SK-N-MC (cell line): ENCODE measurements around the gene ATP5ME.

ENCODE experiments used
- DNase-seq: peaks from one replicate; pipeline ENCODE4 v3.0.0-alpha.2; 2011; ENCODE audit warnings: low read depth, low spot score
- H3K27ac ChIP-seq: fragments of 200-600 bp; sonication (generic); 2 replicates; pipeline ENCODE4 v1.5.1; 2016; ENCODE audit warnings: mixed run types
- H3K36me3 ChIP-seq: fragments of 200-600 bp; sonication (generic); 2 replicates; pipeline ENCODE4 v1.6.1; 2017; ENCODE audit warnings: antibody characterized with exemption, low read length, mixed read lengths; ENCODE audit not compliant: insufficient read depth
- H3K4me3 ChIP-seq: fragments of 200-600 bp; sonication (generic); 2 replicates; pipeline ENCODE4 v1.5.1; 2016
- H3K9ac ChIP-seq: fragments of 200-600 bp; sonication (generic); 2 replicates; pipeline ENCODE4 v1.8.0; 2017; ENCODE audit warnings: mixed run types, mixed read lengths; ENCODE audit not compliant: insufficient read length
- H3K9me3 ChIP-seq: fragments of 200-600 bp; sonication (generic); 2 replicates; pipeline ENCODE4 v1.6.1; 2017; ENCODE audit warnings: low read depth, mild to moderate bottlenecking, antibody characterized with exemption, low read length, moderate library complexity, mixed read lengths
- EZH2 ChIP-seq: fragments of 200-600 bp; sonication (generic); IDR thresholded peaks from one replicate; pipeline ENCODE4 v1.6.1; 2017; ENCODE audit warnings: antibody characterized with exemption
- FOXP2 ChIP-seq: optimal IDR thresholded peaks from 2 replicates; pipeline ENCODE3; 2011; ENCODE audit warnings: mild to moderate bottlenecking, moderate library complexity; ENCODE audit not compliant: insufficient read depth; ENCODE audit errors: extremely low read length, control extremely low read depth
- POLR2AphosphoS5 ChIP-seq: IDR thresholded peaks from 2 replicates; pipeline ENCODE4 v1.6.1; 2012; ENCODE audit warnings: mild to moderate bottlenecking, low read depth, low read length, borderline replicate concordance

Gene ATP5ME, protein sequence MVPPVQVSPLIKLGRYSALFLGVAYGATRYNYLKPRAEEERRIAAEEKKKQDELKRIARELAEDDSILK

DNA sequence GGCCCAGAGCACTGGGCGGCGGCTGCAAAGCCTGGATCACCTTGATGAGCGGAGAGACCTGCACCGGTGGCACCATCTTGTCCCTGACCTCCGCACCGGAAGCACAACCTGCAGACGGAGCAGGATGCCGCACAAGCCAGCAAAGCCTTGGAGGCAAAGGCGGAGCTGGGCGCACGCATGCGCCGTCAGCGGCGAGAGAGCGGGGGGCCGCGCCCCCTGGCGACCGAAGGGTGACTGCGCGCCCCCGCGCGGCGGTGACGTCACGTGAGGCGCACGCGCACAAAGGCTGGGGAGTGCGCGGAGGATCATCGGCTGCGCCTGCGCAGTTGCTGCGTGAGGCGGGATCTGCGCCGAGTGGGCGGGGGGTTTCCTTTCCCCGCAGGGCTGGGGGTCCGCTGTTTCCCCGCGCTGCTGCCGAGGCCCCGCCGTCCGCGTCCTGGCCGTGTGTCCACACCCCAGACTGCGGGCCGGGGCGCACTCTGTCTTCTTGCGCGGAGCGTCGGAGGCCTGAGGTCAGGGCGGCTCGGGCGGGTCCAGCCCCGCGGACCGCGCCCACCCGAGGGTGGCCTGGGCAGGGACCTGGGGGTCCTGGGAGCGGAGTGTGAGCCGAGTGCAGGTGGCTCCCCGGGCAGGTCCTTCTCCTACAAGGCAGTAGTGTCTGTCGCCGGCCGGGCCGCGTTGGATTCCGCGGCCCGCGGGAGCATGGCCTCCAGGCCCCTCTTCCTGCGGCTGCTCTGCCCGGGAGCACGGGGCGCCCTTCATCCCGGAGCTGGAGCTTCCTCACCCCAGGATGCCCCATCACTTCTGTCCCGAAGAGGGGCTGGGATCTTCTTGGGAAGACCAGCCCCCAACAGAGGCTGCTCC lies at the start of gene ATP5ME, which contains the start of gene MYL5:
Gene ATP5ME, minus strand, starts transcription at position 105 of the 864 bp plus-strand sequence. Its CDS starts 29 bp downstream, at position 76.
Gene MYL5, plus strand, starts transcription at position 371 of the 864 bp plus-strand sequence. CDS start 3,485 bp downstream, outside the sequence.
- H3K9ac ChIP-seq = peak within 1 kb of the TSS; percentile 98
- H3K9me3 ChIP-seq = no peaks in the 10 kb centered on the region
- peak; percentile 87 for DNase-seq
- peak within 1 kb of the TSS; percentile 70 for H3K27ac ChIP-seq
- H3K4me3 ChIP-seq = peak within 1 kb of the TSS; percentile 97
- TF ChIP-seq EZH2 (no peak), FOXP2 (peak; percentile 88), POLR2AphosphoS5 (peak; percentile 86)
- peaks cover 26% of the 10 kb centered on the region for H3K36me3 ChIP-seq

DNA sequence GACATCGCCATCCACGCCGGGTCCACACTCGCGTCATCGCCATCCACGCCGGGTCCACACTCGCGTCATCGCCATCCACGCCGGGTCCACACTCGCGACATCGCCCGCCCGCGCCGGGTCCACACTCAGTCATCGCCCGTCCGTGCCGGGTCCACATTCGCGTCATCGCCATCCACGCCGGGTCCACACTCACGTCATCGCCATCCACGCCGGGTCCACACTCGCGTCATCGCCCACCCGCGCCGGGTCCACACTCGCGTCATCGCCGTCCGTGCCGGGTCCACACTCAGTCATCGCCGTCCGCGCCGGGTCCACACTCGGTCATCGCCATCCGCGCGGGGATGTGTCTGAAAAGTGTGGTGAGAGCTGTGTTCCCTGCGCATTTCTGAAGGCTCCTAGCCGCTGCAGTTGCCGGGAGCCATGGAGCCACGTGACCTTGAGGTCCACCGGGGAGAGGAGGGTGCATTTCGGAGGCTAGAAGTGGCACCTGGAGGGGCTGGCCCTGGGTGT lies 48.8 kb upstream of the ATP5ME start:
- Histone ChIP-seq H3K36me3 (peaks cover 14% of the 10 kb centered on the region; the same call in 1 of the 2 replicates), H3K9me3 (no peaks in the 10 kb centered on the region), H3K4me3 (no peak overlapping the region), H3K27ac (no peak overlapping the region), H3K9ac (no peak overlapping the region)
- no peak for DNase-seq
- TF ChIP-seq POLR2AphosphoS5 (no peak), FOXP2 (no peak), EZH2 (no peak)

DNA sequence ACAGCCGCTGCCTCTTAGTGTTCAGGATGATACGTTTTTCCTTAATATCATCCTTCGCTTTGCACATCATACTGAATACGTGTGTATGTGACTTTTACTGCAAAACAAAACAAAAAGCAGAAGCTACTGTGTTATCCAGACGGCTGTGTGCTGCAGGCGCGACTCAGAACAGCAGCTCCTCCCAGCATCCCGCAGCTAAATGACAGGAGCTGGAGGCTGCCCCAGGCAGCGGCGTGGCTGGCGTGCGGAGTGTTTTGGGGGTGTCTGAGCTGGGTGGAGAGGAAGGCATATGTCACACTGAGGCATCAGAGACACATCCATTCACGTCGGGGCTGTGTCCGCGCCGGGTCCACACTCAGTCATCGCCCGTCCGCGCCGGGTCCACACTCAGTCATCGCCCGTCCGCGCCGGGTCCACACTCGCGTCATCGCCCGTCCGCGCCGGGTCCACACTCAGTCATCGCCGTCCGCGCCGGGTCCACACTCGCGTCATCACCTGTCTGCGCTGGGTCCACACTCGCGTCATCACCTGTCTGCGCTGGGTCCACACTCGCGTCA lies 48.2 kb upstream of the ATP5ME start:
- no peak for DNase-seq
- Histone ChIP-seq H3K9me3 (no peaks in the 10 kb centered on the region), H3K36me3 (peaks cover 14% of the 10 kb centered on the region; the same call in 1 of the 2 replicates), H3K27ac (peak overlapping the region; percentile 90; the same call in 1 of the 2 replicates), H3K9ac (no peak overlapping the region), H3K4me3 (no peak overlapping the region)
- TF ChIP-seq FOXP2 (no peak), EZH2 (no peak), POLR2AphosphoS5 (no peak)

DNA sequence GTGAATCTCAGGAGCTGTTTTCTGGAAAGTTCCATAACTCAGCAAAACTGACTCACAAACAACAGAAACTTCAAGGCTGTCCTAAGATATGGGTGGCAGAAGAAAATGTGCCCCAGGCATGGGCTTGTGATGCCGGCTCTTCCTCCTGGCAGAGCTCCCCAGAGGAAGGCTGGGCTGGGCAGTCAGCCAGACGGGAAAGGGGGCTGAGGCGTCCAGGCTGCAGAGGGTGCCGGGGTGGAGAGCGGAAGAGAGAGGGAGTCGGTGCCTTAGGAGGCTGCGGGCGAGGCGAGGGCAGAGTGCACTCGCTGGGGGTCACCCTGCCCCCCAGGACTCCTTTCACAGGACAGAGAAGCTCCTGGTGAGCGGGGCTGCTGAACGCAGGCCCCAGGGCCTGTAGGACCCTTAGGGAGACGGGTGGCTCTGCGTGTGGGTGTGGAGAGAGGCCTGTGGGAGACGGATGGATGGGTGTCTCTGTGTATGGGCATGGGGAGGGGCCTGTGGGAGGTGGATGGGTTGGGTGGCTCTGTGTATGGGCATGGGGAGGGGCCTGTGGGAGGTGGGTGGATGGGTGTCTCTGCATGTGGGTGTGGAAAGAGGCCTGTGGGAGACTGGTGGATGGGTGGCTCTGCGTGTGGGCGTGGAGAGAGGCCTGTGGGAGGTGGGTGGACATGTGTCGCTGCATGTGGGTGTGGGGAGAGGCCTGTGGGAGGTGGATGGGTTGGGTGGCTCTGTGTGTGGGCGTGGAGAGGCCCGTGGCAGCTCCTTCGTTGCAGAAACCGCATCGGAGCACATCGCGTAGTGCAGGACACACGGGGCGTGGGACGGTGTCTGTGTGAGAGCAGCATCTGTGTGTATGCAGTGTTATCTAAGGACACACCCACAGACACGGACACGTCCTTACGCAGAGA lies 47.4 kb upstream of the ATP5ME start:
- peak; percentile 16 for DNase-seq
- Histone ChIP-seq H3K4me3 (peak overlapping the region; percentile 51), H3K9me3 (no peaks in the 10 kb centered on the region), H3K9ac (no peak overlapping the region), H3K27ac (peak overlapping the region; percentile 90), H3K36me3 (peaks cover 14% of the 10 kb centered on the region; the same call in 1 of the 2 replicates)
- TF ChIP-seq POLR2AphosphoS5 = no peak

DNA sequence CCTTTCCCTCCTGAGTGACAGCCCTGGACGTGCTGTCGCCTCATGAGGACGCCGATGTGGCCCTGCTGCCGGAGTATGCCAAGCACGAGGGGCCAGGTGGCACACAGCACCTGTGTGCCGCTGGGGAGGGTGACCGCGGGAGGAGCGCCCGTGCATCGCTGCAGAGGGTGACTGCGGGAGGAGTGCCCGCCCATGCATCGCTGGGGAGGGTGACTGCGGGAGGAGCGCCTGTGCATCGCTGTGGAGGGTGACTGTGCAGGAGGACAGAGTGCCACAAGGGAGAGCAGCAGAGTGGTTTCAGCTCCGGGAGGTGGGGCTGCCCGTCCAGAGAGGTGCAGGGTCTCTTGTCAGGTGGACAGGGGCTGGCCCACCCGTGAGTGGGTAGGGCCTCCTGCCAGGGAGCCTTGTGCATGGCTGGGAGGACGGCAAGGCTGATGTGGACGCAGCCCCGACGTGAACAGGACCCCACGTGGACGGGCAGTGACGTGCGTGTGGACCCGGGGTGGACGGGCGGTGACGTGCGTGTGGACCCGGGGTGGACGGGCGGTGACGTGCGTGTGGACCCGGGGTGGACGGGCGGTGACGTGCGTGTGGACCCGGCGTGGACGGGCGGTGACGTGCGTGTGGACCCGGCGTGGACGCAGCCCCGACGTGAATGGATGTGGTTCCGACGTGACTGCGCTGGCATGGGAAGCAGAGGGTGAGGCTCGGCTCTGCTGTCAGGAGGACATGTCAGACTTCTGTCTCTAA lies 46.2 kb upstream of the ATP5ME start:
- Histone ChIP-seq H3K4me3 (peak overlapping the region; percentile 51; the same call in 1 of the 2 replicates), H3K27ac (peak overlapping the region; percentile 90), H3K9ac (no peak overlapping the region), H3K36me3 (peaks cover 14% of the 10 kb centered on the region; the same call in 1 of the 2 replicates), H3K9me3 (no peaks in the 10 kb centered on the region)
- TF ChIP-seq POLR2AphosphoS5 = no peak
- TF ChIP-seq EZH2 = no peak
- no peak for TF ChIP-seq FOXP2
- DNase-seq = no peak

DNA sequence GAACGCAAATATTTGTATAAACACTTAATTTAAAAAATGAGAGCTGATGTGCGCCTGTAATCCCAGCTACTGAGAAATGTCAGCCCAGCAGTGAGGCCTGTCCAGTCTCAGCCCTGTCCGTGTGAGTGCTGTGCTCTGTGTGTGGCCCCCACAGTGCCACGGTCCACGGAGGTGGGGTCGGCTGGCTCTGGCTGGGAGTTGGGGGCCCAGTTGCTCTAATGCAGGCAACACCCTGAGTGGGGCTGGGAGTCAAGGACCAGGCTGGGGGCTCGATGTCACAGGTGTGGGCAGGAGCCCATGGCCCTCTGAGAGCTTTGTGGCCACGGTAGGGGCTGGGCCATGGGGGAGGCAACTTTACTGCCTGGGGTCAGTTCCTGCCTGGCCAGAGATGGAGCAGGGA lies 44.4 kb upstream of the ATP5ME start:
- no peak overlapping the region for H3K4me3 ChIP-seq
- peaks cover 26% of the 10 kb centered on the region for H3K36me3 ChIP-seq
- H3K9me3 ChIP-seq = no peaks in the 10 kb centered on the region
- TF ChIP-seq EZH2 = no peak
- DNase-seq = no peak
- 0 out of 2 replicates have a peak overlapping the region, but pooled peaks have one; percentile 13 for H3K27ac ChIP-seq
- no peak overlapping the region for H3K9ac ChIP-seq

DNA sequence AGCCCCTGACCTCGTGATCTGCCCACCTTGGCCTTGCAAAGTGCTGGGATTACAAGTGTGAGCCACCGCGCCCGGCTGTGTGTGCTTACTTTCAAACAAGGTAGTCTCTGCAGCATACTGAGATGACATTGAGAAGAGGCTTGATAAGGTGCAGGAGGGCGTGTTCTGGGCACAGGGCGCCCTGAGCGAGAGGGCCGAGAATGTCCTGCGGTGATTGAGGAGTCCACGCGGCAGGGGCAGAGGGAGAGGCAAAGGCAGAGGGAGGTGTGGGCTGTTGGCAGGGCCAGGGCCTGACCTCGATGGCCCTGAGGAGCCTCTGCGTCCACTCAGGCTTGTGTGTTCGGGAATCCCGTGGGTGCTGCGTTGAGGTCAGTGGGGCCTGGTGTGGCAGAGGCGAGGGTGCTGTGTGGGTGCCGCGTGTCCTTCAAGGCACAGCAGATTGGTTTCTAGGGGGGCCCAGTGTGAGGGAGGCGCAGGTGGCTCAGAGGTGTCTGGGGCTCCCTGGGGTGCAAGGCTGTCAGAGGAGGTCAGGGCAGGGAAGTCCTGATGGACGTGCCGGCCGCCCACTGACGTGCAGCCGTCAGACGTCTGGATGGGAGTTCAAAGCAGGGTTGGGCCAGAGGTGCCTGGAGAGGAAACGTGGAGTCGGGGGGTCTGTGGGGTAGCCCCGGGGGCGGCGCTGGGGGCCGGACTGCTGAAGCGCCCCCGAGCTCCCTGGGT lies 43.7 kb upstream of the ATP5ME start:
- Histone ChIP-seq H3K4me3 (no peak overlapping the region), H3K36me3 (peaks cover 20% of the 10 kb centered on the region), H3K9me3 (no peaks in the 10 kb centered on the region), H3K9ac (no peak overlapping the region), H3K27ac (no peak overlapping the region)
- TF ChIP-seq FOXP2 (no peak), EZH2 (no peak), POLR2AphosphoS5 (no peak)
- DNase-seq = no peak
